ENCODE measurements around the gene CENPC.
A peak's percentile ranks its signal among the peaks of the same experiment; 100 is the strongest.
"Not testable (repeated sequence)": the region's sequence is repeated elsewhere in the genome, so short reads cannot be mapped to it uniquely, and the experiment has no call there.

The CENPC gene

GRCh38 chr4:67545199-67546003, at the start of gene CENPC:
Gene CENPC (minus strand): TSS chr4:67545503. CDS start chr4:67545355, 148 bp downstream.
- DNase-seq (ENCODE audit: low read depth in 2 of 2) = peak; percentile 94 to 95

DNA sequence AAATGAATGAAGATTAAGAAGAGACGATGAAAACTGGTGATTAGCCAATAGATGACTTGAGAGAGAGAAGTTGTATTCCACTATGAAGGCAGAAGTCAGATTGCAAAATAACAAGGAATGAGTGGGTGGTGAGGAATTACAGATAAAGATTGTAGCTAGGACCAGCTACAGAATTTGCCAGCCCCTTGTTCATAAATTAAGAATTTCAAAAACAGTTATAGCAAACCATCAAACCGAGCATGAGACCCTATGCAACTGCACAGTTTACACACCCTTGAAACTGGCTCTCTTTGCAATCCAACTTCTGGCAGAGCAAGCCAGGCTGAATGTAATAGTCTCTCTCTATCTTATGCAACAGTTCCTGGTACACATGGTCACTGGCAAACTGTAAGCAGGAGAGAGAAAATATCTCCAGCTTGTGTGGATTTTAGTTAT, 48.5 kb upstream of the CENPC start:
- peak in 1 of 2 experiments; percentile 7 for DNase-seq (ENCODE audit: low read depth in 2 of 2)

DNA sequence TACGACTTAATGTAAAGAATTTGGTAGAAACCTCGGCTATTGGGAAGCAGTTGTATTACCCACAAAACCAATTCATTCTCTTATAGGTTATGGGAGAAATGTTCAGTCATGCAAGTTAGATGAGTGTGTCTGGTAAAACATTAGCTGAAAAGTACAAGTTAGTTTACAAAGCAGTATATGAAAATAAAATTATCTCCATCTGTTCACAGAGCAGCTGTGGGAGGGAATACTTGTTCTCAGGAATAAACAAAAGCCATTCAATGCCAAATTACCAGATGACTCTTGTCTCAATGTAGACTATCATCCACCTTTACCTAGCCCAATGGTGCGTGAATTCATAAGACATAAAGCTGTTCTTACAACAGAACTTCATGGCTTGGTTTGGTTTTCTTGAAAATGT, 41.9 kb upstream of the CENPC start:
- no peak for DNase-seq (ENCODE audit: low read depth in 2 of 2)

- DNase-seq (ENCODE audit: low read depth in 2 of 2) = no peak
Measured at GRCh38 chr4:67584496-67584895, 39.2 kb upstream of the CENPC start.

DNA sequence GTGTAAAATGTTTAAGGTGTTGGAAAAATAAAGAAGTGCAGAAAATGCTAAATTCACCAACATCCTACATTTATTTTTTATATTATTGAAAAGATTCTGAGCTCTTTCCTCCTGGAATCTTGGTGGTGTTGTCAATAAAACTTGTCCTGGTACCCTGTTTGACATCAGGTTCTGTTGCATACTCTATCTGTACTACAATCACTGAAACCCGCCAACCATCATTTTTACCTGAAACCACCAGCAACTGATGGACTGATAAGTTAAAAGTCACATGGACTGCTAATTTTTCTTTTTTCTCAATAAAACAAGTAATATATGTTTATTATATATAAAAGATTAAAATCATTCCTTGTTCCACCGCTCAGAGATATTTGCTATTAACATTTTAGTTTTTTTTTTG, 36.6 kb upstream of the CENPC start:
- DNase-seq (ENCODE audit: low read depth in 2 of 2) = no peak

GRCh38 chr4:67581208-67581857, 36.0 kb upstream of the CENPC start:
- DNase-seq (ENCODE audit: low read depth in 2 of 2) = no peak

DNA sequence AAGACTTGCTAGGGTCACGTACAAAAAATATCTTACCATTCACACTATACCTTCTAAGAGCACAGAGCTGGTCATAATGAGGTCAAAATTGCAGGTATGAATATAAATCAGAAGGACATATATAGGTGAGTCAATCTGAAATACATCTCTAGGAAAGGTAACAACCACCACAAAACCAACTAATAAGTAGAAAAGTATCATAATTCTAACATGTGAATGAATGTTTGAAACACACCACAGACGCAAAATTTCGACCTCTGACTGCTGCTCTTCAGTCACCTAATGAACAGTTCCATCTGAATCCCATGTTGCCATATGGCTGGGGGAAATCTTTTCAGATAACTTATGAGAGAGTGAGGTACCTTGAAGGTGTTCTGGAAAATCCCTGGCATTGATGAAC, 35.3 kb upstream of the CENPC start:
- no peak for DNase-seq (ENCODE audit: low read depth in 2 of 2)

DNA sequence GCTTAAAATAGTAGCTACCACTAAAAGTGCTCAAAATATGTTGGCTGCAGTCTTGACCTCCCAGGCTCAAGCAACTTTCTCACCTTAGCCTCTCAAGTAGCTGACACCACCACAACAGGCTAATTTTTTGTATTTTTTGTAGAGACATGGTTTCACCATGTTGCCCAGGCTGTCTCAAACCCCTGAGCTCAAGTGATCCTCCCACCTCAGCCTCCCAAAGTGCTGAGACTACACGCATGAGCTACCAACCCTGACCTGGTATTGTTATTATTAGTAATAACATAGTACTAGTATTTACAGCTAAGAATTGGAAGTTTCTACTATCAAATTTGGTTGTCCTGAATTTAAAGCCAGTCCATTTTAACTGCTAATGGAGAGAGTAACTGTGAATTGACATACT, 31.2 kb upstream of the CENPC start:
- no peak for DNase-seq (ENCODE audit: low read depth in 2 of 2)

DNA sequence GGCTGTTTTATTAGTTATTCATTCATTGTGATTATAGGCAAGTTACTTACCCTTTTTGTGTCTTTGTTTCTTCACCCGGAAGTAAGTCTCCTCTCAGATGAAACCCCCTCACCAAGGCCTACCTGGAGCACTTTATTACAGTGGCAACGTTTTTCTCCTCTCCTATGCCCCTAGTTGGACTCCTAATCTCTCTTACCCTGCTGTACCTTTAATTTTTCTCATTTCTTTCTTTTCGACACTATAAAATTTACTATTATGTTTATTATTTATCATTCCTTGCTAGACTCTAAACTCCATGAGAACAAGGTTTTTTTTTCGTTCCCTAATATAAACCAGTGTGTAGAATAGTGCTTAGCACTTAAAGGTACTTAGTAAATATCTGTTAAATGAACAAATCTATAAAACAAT, 30.8 kb upstream of the CENPC start:
- DNase-seq (ENCODE audit: low read depth in 2 of 2) = no peak

GRCh38 chr4:67575232-67576058, 30.1 kb upstream of the CENPC start:
- DNase-seq (ENCODE audit: low read depth in 2 of 2) = no peak

DNA sequence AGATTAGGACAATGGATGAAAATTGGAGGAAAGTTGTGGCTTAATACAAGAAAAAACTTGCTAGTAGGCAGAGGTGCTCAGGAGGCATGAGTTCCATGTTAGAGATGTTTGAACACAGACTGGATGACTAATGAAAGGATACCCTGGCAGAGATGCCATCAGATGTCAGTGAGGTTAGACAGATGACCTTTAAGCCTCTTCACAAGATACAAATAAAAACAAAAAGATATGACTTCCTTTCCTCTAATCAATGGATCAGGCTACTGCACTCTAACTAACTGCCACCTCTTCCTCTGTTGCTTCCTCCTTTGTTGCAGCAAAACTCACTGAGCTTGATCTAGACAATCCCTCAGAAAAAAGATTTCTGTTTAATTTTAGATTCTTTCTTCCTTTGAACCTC, 27.9 kb upstream of the CENPC start:
- no peak for DNase-seq (ENCODE audit: low read depth in 2 of 2)

- no peak for DNase-seq (ENCODE audit: low read depth in 2 of 2)
Measured at GRCh38 chr4:67571975-67572374, 26.7 kb upstream of the CENPC start.

GRCh38 chr4:67570537-67570936, 25.2 kb upstream of the CENPC start:
- DNase-seq (ENCODE audit: low read depth in 2 of 2) = no peak

GRCh38 chr4:67568820-67569219, 23.5 kb upstream of the CENPC start:
- no peak for DNase-seq (ENCODE audit: low read depth in 2 of 2)

GRCh38 chr4:67566335-67566734, 21.0 kb upstream of the CENPC start:
- no peak for DNase-seq (ENCODE audit: low read depth in 2 of 2)

DNA sequence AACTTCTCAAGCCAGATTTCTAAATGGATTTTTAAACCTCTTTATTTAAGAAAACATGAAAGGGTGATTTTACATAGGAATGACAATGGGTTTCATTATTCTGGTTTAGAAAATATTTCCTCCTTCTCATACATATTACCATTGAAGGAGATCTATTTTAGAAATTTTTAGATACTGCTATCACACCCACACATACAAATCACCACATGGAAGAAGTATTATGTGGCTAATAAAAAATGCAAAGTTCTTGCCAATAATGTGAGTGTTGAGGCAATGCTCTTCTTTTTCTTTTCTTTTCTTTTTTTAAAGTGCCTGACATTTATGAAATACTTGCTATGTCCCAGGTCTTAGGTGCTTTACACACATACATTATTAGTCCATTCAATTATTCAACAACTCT, 20.0 kb upstream of the CENPC start:
- no peak for DNase-seq (ENCODE audit: low read depth in 2 of 2)

DNA sequence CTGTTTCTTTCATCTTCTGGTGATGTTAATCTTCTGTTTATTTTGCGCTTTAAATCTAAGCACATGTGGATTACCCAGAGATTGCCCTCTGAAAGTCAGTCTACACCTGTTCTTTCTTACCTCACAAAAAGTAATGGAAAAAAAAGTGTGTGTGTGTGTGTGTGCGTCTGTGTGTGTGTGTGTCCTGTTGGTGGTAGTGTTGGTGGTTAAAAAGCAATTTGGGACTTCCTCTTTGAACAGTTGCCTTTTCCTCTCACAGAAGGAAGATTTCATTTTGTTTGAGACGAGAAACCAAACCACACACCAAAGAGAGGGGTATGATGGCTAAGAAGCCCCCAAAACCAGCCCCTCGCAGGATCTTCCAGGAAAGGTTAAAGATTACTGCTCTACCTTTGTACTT, 13.2 kb upstream of the CENPC start, which contains the start of gene STAP1:
STAP1 (plus strand) TSS at position 235 of the 400 bp plus-strand sequence; CDS start at position 318, 83 bp downstream.
- no peak for DNase-seq (ENCODE audit: low read depth in 2 of 2)

DNA sequence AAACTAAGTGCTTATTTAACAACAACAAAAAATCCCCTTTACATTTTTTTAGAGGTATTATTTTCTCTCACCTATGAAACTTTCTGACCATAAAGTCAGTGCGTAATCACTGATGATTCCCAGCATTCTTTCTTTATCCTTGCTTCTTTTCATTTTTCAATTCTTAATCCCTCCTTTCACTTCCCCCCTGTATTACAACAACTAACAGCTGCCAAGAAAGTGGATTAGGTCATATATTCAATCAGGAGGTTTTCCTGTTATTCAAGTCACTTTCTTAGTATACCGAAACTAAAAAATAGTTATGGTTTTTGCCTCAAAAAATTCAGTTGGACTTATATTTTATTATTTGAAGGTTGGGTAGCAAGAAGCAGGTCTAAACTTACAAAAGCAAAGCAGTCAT, 11.1 kb upstream of the CENPC start:
- DNase-seq (ENCODE audit: low read depth in 2 of 2) = no peak

- DNase-seq (ENCODE audit: low read depth in 2 of 2) = no peak
Measured at GRCh38 chr4:67555447-67555846, 10.1 kb upstream of the CENPC start.

GRCh38 chr4:67554096-67554495, 8.8 kb upstream of the CENPC start:
- DNase-seq (ENCODE audit: low read depth in 2 of 2) = no peak

DNA sequence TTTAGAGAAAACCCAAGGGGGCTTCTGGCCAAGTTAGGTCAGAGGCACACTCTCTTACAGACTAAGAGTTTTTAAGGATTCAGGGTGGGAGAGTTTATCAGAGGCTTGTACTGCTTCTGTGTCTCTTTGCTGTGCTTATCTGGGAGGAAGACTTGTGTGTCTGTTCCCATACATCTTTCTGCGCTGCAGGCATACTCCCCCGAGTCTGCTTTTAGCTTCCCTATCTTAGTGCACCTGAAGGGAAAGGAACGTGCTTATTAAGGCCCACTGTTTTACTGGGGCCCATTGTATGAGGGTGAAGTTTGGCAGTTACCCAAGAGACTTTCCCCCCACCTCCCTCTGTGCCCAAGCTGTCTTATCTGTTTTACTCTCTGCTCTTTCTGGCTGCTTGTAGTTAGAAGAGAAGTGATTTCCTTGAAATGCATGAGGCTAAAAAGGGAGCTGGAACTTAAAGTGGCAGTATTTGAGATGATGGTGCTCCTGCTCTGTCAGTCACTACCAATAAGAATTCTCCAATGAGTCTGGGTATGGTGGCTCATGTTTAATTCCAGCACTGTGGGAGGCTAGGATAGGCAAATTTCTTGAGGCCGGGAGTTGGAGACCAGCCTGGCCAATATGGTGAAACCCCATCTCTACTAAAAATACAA, 7.0 kb upstream of the CENPC start:
- not testable (repeated sequence) for DNase-seq (ENCODE audit: low read depth in 2 of 2)

- no peak for DNase-seq (ENCODE audit: low read depth in 2 of 2)
Measured at GRCh38 chr4:67550857-67551256, 5.6 kb upstream of the CENPC start.

Measured in fibroblast of skin of left quadriceps (primary cell).